Cardiac fibroblast (primary cell): Measurements from ENCODE around the gene TXK.

Source experiments
- DNase-seq, 2 donors: peaks; one replicate each; pipeline versions ENCODE4 v3.0.0 to v3.0.0-alpha.2; 2010; ENCODE audit warnings: low read depth in 2 of 2
- H3K4me3 ChIP-seq, 2 donors: replicated peaks in 1 of 2; 1 replicate in 1 of 2; 2 replicates in 1 of 2; pipeline ENCODE4 v1.5.1; 2011; ENCODE audit warnings: low read depth in 2 of 2, low read length in 2 of 2, mild to moderate bottlenecking in 2 of 2, moderate library complexity in 1 of 2
- CTCF ChIP-seq: IDR thresholded peaks from one replicate; pipeline ENCODE4 v1.5.1; 2011; ENCODE audit warnings: low read depth, mild to moderate bottlenecking, low read length, inconsistent platforms

The TXK gene

GRCh38 chr4:48129307-48130014, 4.6 kb downstream of the TXK start:
- no peak for TF ChIP-seq CTCF
- peak in 1 of 2 donors; percentile 13 for DNase-seq
- no peak overlapping the region for H3K4me3 ChIP-seq

- no peak overlapping the region for H3K4me3 ChIP-seq
- peak; percentile 54 for TF ChIP-seq CTCF
- peak; percentile 88 to 94 for DNase-seq
Observed at GRCh38 chr4:48127682-48128404, 6.2 kb downstream of the TXK start.

GRCh38 chr4:48127231-48127630, 6.8 kb downstream of the TXK start:
- H3K4me3 ChIP-seq = no peak overlapping the region
- no peak for TF ChIP-seq CTCF
- no peak for DNase-seq

- no peak overlapping the region for H3K4me3 ChIP-seq
- TF ChIP-seq CTCF = no peak
- no peak for DNase-seq
Observed at GRCh38 chr4:48126621-48127020, 7.4 kb downstream of the TXK start.

- no peak overlapping the region for H3K4me3 ChIP-seq
- no peak for TF ChIP-seq CTCF
- DNase-seq = no peak
Observed at GRCh38 chr4:48124870-48125269, 9.2 kb downstream of the TXK start.

- no peak for DNase-seq
- no peak for TF ChIP-seq CTCF
- H3K4me3 ChIP-seq = no peak overlapping the region
Observed at GRCh38 chr4:48122756-48123155, 11.3 kb downstream of the TXK start.

GRCh38 chr4:48121180-48121579, 12.9 kb downstream of the TXK start:
- no peak for TF ChIP-seq CTCF
- H3K4me3 ChIP-seq = no peak overlapping the region
- DNase-seq = no peak
